ENCODE data around the gene POLD3. TPM values are rescaled to one million over a fixed set of nuclear protein-coding genes. Genes with fewer than 3 reads are reported as not detected.

POLD3 gene
- total RNA-seq (2022; extraction: Qiagen RNA extraction), result 14.6 to 19.0 TPM (median 17.7 TPM) in 5 replicates

GRCh38 chr11:74592441-74593362 lies at the start of gene POLD3:
Gene POLD3, plus strand, starts transcription at chr11:74592582. Its CDS starts 77 bp downstream, at chr11:74592659.

Other genes with a start within 250 kb of the POLD3 start
- gene PGM2L1, start 194.1 kb upstream of the POLD3 start, total RNA-seq (2022; extraction: Qiagen RNA extraction), result 8.9 to 17.0 TPM (median 14.7 TPM) in 5 replicates
- gene KCNE3, start 125.0 kb upstream of the POLD3 start, total RNA-seq (2022; extraction: Qiagen RNA extraction), result 0.05 TPM in 1 of 5 replicates, not detected in the others
- 1.3 to 3.2 TPM (median 2.5 TPM) in 5 replicates for gene LIPT2, start 98.9 kb upstream of the POLD3 start, total RNA-seq (2022; extraction: Qiagen RNA extraction)
- 3.0 to 5.2 TPM (median 4.0 TPM) in 5 replicates for gene CHRDL2, start 138.8 kb downstream of the POLD3 start, total RNA-seq (2022; extraction: Qiagen RNA extraction)
- gene RNF169, start 156.3 kb downstream of the POLD3 start, total RNA-seq (2022; extraction: Qiagen RNA extraction), result 3.8 to 6.5 TPM (median 4.8 TPM) in 5 replicates